Peyer's patch (tissue), 4 donors: Measurements from ENCODE around the gene B3GALNT2.

Experiments
- POLR2A ChIP-seq, 2 donors: fragments of 450-650 bp; IDR thresholded peaks; one replicate each; pipeline ENCODE4 v1.5.1; 2017; ENCODE audit warnings: antibody characterized with exemption in 2 of 2, mild to moderate bottlenecking in 2 of 2, moderate library complexity in 2 of 2
- TF ChIP-seq, protein P1 (sequence below), 6 experiments: fragments of 450-650 bp in 4 of 6; fragments of 200-600 bp in 2 of 6; sonication (generic) in 1 of 6; IDR thresholded peaks; one replicate each; pipeline ENCODE4 v1.5.1; 2017 to 2019; ENCODE audit warnings: antibody characterized with exemption in 6 of 6, mild to moderate bottlenecking in 3 of 6, moderate library complexity in 1 of 6

DNA sequence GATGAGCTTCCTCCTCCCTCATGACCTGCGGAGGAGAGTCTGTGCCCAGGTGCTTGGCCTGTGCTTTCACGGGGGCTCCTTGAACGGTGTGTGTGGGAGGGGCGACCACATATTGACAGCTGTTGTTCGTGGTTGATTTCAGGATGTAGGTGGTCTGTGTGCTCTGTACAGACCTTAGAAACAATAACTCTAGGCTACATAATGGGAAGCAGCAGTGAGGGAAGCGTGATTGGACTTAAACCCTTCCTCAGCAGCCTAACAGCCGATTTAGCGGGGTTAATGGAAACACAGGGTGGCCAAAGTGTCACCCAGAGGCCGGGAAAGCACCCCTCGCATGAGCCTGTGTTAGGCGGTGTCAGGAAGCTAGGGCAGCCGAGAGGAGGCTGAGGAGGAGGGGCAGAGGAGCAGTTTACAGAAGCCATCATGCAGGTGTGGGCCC is 81.0 kb downstream of the B3GALNT2 start:
- TF ChIP-seq, protein P1, sequence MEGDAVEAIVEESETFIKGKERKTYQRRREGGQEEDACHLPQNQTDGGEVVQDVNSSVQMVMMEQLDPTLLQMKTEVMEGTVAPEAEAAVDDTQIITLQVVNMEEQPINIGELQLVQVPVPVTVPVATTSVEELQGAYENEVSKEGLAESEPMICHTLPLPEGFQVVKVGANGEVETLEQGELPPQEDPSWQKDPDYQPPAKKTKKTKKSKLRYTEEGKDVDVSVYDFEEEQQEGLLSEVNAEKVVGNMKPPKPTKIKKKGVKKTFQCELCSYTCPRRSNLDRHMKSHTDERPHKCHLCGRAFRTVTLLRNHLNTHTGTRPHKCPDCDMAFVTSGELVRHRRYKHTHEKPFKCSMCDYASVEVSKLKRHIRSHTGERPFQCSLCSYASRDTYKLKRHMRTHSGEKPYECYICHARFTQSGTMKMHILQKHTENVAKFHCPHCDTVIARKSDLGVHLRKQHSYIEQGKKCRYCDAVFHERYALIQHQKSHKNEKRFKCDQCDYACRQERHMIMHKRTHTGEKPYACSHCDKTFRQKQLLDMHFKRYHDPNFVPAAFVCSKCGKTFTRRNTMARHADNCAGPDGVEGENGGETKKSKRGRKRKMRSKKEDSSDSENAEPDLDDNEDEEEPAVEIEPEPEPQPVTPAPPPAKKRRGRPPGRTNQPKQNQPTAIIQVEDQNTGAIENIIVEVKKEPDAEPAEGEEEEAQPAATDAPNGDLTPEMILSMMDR (IDR thresholded peaks at IDR 0.05), result no peak
- TF ChIP-seq POLR2A (IDR thresholded peaks at IDR 0.05), result no peak
